NCI-H1930 (cell line): ENCODE data around the gene LRP2.
"Not testable (repeated sequence)": the region's sequence is repeated elsewhere in the genome, so short reads cannot be mapped to it uniquely, and the experiment has no call there.

ENCODE experiments used
- DNase-seq, 2 experiments: peaks; one replicate each; lab custom pipeline; 2025; lab: John Stamatoyannopoulos, UW

LRP2 gene

DNA sequence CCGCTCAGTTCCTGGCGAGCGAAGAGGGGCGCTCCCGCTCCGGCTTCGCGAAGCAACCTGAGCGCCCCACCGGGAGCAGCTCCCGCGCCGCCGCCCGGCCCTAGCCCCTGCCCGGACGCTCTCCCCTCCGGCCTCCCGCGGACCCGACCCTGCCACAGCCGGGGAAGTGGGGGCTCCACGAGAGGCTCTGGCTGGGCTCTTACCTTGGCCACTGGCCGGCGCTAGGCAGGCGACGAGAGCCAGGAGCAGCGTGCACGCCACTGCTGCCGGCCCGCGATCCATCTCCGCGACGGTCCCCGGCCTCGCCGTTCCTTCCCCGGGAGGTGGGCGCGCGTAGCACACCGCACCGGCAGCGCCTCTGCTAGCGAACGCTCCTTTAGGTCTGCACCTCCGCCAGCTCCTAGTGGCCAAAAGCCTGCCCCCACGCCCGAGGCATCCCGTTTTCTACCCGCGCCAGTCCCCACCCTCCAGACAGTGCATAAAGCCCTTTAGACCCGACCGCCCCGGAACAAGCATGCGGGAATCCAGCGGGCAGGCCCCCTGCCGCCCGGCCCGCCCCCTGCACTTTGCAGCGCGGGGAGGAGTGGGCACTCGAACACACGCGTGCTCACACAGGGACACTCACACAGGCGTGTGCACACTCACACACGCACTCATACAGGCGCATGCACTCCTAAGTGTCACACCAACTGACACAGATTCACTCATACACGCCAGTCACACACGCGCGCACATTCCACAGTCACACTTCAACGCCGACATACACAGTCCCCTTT, at the start of gene LRP2:
Gene LRP2 (minus strand): TSS at position 417 of the 776 bp plus-strand sequence. CDS start 135 bp downstream, at position 282.
- no peak for DNase-seq

DNA sequence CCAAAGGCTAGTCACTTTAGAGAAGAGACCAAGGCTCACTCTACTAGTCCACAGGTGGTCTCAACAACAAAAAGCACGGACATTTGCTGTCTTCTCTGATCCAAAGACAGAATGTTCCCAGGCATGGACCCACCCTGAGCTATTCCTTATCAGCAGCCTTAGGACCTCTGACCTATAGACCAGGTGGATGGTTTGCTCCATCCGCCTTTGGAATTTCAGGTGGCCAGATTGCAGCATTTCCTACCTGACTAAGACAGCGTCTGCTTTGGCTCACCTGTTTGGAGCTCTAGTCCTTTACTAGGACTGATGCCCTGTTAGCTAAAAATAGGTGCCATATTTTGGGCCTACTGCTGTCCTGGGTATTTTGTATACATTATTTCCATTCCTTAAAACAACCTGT, 44.6 kb upstream of the LRP2 start:
- no peak for DNase-seq

DNA sequence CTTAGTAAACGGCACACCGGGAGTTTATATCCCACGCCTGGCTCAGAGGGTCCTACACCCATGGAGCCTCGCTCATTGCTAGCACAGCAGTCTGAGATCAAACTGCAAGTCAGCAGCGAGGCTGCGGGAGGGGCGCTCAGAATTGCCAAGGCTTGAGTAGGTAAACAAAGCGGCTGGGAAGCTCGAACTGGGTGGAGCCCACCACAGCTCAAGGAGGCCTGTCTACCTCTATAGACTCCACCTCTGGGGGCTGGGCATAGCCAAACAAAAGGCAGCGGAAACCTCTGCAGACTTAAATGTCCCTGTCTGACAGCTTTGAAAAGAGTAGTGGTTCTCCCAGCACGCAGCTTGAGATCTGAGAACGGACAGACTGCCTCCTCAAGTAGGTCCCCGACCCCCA, 37.2 kb upstream of the LRP2 start:
- not testable (repeated sequence) for DNase-seq

DNA sequence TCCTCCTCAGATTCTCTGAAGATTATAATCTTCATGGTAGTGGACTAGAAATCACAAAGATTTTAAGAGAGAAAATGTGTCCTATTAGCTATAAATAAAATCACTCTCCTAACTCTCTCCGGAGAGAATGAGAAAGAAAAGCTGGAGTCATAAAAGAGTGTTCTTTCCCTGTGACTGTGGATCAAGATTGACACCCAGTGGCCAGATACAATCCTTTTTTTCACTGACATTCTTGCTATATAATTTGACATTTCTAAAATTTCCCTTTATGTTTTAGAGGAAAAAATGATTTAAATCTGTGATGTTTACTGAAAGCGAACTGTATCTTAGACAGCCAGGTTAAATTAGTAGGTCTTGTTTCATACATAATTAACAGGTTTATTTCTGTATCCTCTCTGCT, 35.4 kb upstream of the LRP2 start:
- DNase-seq = no peak

DNA sequence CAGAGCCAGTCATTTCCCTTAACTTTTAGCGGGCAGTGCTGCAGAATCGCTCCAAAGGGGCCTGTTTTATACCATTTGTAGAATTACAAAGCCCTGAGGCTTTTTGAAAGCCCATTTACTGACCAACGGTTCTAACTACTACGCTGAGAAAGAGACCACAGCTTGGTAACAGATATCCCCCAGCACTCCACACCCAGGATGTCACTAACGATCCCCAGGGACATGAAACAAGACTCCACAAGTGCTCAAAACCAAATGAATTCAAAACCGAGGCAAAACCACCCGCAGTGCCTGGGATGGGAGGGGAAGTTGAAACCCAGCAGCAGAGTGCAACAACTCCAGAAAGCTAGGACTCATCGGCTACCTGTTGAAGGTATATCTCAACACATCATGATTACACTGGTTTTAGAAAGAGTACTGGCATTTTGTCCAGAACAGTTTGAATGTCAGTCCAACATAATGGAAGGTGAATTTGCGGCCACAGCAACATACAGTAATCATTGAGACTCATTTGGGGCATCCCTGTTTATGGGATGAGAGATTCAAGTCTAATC, 33.6 kb upstream of the LRP2 start:
- DNase-seq = no peak

DNA sequence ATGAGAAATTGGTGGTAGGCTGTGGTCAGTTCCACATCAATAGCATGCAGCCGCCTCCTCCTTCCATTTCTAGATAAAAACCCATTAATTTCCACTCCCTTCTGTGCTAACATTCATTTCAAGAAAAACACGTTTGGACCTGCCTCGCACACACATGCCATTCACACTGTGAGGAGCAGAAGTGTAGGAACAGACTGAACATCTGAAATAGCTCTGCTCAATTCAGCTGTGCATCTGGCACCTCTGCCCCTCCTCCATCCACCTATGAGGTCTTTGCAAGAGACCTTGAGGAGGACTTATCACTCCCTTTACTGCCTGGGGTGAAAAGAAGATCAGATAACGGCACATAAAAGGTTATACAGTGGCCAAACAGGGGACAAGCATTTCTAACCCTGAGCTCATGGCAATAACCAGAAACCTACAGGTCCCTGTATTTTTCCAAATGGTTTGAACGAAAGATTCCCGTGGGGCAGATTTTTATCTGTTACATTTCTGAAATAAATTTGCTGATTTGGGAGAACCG, 30.8 kb upstream of the LRP2 start:
- DNase-seq = no peak

DNA sequence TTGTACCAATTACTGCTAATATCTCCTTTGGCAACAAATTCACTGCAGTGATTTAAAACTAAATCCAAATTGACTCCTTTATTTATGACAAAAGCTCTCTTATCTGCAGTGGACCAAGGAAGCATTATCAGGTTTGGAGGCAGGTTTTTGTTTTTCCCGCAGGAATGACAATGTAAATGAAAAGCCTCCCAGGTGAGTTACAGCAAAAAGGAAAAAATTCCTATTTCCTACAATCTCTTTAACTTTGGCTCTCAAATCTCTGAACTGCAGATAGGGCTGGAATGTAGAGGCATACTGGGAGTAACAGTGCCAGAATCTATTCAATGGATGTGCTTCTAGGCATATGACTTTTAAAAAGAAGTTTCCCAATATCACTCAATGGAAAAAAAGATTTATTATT, 28.9 kb upstream of the LRP2 start:
- DNase-seq = no peak

DNA sequence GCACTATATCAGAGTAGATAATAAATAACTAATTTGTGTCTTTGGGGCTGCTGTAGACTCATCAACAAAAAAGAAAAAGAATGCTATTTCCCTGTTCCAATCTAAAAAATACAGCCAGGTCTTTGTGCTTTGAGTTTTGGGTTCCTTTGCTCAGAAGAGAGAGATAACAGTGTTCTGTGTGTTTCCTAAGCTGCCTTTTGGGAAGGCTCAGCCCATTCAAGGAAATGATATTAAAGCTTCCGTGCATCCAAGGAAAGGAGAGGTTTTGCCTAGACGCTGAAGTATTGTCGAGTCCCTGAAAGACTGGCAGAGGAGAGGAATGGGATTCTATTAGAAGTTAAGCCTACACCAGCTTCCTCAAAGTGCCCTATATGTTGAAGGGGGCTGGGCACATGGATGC, 25.8 kb upstream of the LRP2 start:
- no peak for DNase-seq

DNA sequence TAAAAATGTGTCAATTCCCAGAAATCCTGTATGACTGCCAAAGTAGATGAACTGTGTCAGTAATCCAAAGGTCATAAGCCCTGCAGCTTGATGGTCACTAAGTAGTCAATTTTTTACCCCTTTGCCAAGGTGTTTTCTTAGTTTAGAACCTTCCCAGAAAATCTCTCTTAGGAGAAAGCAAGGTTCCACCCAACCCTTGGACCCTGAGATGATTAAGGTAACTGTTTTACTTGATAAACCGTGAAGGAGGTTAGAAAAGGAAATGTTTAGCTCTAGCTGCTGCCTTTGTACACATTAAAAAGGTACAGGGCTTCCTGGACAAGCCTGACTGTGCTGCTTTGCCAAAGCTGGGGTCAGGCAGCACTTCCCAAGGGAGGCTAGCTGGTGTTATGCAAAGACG, 24.4 kb upstream of the LRP2 start:
- DNase-seq = no peak

DNA sequence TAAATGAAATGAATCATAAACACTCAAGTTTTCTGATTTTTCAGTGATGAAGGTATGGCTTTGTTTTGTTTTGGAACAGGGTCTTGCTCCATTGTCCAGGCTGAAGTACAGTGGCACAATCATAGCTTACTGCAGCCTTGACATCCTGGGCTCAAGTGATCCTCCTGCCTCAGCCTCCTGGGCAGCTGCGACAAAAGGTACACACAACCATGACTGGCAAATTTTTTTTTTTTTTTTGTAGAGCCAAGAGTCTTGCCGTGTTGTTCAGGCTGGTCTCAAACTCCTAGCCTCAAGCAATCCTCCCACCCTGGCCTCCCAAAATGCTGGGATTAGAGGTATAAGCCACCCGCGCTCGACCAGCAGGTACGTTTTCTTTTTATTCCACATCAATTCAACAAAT, 22.5 kb upstream of the LRP2 start:
- no peak for DNase-seq

DNA sequence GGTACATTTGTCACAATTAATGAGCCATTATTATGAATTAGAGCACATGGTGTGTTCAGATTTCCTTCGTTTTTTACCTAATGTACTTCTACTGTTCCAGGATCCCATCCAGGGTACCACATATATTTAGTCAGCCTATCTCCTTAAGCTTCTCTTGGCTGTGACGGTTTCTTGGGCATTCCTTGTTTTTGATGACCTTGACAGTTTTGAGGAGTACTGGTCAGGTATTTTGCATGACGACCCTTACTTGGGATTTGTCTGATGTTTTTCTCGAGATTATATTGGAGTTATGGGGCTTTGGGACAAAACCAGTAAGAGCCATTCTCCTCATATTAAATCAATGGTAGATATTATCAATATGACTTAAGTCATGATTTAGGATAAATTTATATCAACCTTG, 10.2 kb upstream of the LRP2 start:
- DNase-seq = no peak

DNA sequence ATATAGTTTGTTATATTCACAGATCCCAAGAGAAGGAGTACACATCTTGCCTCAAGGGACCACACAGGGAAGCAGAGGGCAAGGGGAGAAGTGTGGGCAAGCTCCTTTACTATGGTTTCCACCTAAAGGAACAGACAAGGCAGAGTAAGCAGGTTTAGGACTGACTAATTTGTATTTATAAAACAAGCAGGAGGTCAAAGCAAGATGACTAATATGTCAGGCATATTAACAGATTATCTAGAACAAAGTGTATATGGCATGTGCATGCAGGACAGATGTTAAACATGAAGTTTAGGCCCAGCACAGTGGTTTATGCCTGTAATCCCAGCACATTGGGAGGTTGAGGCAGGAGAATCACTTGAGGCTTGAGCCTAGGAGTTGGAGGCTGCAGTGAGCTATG, 3.7 kb upstream of the LRP2 start:
- no peak for DNase-seq

DNA sequence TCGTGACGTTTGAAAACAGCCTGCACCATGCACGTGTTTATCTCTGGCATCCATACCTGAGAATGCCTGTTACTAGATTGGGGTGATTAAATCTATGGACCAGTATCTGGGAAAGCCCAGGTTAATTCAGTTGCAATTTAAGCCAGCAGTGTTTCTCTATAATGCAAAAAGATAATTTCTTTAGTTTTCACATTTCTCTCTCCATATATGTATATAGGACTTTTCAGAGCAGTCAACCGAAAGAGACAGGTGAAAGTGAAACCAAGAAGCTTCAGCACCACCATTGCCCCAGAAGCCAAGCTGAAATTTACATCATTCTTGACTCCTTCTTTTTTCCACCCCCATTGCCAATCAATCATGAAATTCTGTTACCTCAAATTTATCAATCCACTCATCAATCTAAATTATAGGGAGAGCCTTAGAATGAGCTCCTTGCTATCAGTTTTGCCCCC, 2.7 kb upstream of the LRP2 start:
- DNase-seq = no peak

DNA sequence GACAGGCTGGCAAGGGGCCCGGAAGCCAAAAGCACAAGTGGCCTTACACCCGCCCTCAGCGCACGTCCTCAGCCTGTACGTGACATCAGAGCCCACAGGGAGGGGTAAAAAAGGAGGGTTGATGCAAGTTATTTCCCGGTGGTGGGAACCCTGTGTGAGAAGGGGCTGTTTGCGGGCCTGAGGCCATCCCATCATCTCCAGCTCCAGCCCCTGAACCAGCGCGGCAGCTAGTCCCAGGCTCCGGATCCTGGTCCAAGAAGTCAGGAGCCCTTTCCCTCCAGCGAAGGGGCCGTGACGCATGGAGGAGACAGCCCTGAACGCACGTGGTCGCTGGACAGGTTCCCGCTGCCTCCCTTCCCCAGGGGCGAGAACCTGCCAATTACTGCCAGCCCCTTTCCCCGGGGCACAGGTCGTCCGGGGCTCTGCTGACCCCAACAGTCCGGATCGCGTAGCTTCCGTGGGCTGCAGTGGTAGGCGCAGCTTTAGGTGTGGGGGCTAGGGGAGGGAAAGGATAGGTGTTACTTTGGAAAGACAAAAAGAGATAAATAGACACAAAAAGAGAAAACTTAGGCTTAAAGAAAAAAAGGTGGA, 1.3 kb upstream of the LRP2 start:
- no peak for DNase-seq

DNA sequence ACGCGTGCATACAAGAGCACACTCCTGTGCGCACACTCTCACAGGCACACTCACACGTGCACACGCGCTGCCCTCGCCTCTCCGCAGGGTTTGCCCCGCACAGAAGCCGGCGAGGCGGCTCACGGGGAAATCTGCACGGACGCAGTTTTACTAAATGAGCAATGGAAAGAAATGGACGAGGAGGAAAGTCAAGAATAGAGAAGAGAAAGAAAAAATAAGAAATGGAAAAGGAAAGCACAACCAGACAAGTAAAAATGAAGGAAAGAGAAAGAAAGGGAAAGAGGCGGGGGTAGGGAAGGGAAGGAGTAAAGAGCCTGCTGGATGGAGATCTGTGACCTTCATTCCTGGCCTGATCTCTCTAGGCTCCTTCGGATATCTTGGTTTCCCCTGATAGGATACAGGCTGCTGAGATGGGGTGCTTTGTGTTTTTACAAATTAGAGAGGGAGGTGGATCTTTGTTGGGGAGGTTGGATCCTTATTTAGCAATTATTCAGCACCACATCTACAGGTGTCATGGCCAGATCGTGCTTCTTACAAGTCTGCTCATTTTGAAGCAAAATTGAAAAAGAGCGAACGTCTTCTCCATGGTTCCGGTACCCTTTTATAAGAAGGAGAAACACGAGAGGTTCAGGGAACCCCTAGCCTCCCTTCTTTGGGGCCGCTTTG, 693 bp upstream of the LRP2 start:
- DNase-seq = no peak

DNA sequence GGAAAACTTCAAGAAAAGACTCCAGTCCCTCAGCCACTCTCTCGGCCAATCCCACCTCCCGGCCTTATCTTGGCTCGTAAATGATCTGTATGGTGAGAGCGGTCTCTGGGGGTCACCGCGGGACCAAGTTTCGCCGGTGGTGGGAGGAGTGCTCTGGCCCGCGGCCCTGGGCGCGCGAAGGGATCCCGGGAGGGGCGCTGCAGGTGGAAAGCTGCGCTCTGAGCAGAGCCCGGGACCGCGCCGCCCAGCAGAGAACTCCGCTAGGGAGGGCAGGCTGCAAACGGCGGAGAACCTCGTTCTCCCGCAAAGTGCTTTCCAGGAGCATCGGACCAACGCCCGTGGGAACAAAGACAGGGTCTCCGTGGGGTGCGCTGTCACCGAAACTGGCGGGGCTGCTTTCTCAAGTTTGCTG, 622 bp downstream of the LRP2 start:
- peak in 1 of 2 experiments; percentile 20 for DNase-seq

DNA sequence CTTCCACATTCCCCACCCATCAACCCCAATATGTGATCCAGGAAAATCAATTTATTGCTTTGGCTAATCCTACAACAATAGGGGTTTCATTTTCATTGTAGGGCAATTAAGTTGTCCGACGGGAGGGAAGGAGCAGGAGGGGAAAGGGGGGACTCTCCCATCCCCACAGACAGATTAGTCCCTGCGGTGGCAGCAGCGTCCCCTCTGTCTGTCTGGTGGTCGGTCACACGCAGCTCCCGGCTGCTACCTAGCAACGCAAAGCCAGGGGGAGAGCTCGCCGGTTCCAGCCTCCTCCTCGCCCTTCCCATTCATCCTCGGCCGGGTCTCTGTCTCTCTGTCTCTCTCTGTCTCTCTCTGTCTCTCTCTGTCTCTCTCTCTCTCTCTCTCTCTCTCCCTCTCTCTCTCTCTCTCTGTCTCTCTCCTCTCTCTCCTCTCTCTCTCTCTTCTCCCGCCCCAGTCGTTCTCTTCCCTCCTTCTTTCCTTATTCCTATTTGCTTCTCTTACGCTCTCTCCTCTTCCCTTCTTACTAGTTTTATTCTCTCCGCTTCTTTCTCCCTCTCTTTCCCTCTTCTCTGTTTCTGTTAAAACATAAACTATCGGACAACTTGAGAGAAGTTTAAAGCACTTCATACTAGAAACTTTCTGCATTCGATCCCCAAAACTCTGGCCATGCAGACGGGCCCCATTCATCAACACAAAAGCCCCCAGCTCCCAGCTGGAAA, 1.2 kb downstream of the LRP2 start:
- DNase-seq = no peak

DNA sequence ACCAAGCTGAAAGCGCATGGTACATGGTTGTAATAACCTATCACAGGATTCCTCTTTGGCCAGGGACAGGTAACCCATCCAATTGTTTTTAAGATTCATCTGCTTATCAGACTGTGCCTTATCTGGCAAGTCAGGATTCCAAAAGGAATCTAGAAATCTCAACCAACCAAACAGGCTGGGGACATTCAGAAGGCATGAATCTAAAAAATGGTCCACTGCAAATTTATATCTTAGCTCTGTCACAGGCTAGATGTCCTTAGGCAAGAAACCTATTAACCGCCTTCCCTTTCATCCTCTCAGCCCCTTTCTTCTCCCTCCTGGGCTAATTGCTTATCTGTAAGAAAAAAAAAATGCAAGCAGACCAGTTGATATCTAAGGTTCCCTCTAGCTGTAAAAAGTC, 4.3 kb downstream of the LRP2 start:
- no peak for DNase-seq

DNA sequence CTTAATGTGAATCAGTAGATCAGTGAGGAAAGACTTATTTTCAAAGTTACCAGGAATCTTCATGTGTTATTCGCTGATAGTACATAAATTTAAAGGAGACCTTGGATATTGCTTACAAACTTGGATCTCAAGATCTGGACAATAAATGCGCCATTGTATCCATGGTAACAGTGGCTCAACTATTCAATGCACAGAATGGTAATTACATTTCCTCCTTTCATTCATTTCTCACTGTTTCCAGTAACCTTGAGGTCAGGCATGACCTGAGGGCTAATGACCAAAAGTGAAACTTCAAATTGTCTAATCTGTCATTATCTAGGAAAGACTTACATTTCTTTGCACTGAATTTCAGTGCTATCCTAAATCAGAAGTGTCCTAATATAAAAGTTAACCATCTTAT, 8.1 kb downstream of the LRP2 start:
- no peak for DNase-seq

DNA sequence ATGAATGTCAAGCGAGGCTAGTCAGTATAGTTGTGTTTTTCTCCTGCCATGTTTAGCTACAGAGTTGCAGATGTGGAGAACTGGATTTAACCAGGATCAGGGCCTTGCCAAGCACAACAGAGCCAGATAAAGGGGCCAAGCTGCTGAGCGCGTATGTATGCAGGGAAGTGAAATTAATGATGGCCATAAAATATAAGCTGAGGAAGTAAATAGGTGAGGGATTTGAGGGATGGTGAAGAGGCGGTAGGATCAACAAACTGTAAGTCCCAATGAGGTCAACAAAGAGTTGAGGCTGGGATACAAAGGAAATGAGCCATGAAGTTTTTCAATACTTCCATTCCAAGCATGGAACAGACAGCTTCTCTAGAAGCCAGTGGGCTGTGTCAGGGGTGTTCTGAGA, 10.6 kb downstream of the LRP2 start:
- DNase-seq = no peak

DNA sequence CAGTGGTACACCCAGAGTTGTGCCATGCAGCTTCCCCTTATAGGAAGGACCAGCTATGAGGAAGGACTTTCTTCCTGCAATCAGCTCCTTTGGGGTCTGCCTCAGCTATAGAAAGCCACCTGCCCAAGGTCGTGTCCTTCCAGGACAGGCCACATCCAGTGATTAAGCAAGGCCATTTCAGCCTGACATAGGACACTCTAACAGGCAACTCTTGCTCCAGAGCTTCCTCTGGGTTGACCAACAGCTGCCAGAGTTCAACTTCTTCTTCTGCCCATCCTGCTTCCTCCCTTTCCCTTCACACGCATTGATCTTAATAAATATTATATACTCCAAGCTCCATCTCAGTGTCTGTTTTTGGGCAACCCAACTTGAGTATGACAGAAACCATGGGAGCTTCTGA, 12.8 kb downstream of the LRP2 start:
- no peak for DNase-seq
